ENCODE measurements around the gene DRC3.
"Not testable (repeated sequence)": the region's sequence is repeated elsewhere in the genome, so short reads cannot be mapped to it uniquely, and the experiment has no call there.

Gene DRC3, protein sequence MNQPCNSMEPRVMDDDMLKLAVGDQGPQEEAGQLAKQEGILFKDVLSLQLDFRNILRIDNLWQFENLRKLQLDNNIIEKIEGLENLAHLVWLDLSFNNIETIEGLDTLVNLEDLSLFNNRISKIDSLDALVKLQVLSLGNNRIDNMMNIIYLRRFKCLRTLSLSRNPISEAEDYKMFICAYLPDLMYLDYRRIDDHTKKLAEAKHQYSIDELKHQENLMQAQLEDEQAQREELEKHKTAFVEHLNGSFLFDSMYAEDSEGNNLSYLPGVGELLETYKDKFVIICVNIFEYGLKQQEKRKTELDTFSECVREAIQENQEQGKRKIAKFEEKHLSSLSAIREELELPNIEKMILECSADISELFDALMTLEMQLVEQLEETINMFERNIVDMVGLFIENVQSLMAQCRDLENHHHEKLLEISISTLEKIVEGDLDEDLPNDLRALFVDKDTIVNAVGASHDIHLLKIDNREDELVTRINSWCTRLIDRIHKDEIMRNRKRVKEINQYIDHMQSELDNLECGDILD

DNA sequence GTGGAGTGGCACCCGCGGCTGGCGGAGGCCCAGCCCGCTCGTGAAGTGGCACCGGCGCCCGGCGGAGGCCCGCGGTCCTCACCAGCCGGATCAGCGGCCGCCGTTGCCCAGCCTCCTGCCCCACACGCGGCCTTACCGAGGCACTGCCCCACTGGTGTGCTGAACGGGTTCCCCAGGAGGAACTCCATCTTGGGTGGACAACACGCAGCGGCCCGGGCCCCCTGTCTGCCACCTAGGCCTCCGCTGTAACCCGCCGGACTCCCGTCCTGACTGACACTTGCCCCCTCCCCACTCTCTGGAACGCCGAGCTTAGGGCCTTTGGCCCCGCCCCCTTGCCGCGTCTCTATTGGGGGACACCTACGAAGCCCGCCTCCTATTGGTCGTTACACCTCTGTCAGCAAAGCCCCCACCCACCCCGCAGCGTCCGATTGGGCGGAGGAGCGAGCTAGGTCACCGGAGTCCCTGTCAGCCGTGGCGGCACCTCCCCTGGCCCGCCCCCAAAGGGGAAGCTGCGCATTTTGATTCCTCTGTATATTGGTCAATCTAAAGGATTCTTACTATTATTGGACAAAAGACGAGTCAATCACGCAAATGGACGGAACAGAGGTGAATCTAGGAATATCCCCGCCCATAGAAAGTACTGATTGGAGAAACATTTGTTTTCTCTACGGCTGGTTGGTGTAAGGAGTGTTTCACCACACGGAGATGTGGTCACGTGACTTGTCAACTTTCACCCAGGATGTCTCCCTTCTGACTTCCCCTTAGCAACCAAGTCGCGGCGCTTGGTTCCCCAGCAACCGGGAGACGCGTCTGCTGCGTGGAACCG, at the start of gene DRC3, which contains the start of gene TOM1L2:
Gene DRC3 (plus strand): TSS at position 737 of the 826 bp plus-strand sequence. CDS start 4,737 bp downstream, outside the sequence.
Gene TOM1L2 (minus strand): TSS at position 275 of the 826 bp plus-strand sequence. CDS start 87 bp downstream, at position 188.
- peak; percentile 99 for DNase-seq (ENCODE audit: low spot score)

DNA sequence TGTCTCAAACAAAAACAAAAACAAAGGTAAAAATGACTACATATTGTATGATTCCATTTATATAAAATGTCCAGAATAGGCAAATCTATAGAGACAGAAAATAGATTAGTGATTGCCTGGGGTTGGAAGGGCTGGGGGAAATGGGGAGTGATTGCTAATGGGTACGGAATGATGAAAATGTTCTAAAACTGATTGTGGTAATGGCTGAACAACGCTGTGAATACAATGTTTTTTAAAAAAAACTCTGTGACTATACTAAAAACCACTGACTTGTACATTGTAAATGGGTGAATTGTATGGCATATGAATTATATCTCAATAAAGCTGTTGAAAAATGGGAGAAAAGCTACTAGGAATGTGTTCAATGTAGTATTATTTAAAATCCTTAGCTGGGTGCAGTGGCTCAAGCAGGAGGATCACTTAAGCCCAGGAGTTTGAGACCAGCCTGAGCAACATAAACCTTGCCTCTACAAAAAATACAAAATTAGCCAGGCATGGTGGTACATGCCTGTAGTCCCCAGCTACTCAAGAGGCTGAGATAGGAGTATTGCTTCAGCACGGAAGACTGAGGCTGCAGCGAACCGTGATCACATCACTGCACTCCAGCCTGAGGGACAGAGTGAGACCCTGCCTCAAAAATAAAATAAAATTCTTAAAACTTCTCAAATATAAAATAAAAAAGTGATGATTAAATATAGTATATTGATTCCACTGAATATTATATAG, 48.4 kb upstream of the DRC3 start:
- no peak for DNase-seq (ENCODE audit: low spot score)

DNA sequence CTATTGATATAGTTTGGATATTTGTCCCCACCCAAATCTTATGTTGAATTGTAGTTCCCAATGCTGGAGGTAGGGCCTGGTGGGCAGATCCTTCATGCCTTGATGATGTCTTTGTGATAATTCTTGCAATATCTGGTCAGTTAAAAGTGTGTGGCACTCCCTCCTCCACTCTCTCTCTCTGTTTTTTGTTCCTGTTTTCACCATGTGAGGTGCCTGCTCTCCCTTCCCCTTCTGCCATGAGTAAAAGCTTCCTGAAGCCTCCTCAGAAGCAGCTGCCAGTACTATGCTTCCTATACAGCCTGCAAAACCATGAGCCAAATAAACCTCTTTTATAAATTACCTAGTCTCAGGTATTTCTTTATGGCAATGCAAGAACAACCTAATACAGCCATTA, 47.8 kb upstream of the DRC3 start:
- DNase-seq (ENCODE audit: low spot score), result no peak

DNA sequence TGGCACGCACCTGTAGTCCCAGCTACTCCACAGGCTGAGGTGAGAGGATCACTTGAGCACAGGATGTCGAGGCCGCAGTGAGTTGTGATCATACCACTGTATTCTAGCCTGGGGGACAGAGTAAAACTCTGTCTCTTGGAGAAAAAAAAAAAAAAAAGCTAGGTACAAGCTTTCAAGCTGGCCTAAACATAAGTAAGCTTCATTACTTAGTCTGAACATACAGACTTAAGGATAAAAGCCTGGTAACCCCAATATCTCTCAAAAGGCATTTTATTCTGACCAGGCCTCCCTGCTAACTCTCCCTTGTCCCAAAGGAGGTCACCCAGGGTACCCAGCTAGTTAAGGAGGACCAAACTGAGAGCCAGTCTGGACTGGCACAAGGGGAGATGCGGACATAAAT, 46.6 kb upstream of the DRC3 start:
- no peak for DNase-seq (ENCODE audit: low spot score)

DNA sequence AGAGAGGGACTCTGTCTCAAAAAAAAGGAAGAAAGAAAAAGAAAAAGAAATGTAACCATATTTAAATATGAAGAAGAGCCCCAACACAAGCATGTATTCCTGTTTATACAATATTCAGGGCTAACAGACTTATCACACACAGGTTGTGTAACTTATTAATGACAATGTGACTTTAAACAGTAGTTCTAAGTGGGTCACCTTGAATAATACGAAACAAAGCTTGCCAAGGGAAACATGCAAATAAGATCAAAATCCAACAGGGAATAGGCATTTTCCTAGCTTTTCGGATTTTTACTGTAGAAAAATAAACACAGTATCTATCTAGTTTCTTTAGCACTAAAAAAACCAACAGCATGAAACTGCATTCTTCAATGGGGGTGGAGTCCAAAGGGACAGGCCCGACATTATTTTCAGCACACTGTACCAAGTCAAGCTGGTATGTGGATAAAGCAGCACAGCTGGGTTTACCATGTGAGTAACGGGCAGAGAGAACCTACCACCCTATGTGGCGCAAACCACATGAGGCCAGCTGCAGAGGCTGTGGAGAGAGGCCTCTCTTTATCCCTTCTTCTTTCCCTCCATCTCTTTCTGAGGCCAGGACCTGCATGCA, 45.7 kb upstream of the DRC3 start:
- no peak for DNase-seq (ENCODE audit: low spot score)

DNA sequence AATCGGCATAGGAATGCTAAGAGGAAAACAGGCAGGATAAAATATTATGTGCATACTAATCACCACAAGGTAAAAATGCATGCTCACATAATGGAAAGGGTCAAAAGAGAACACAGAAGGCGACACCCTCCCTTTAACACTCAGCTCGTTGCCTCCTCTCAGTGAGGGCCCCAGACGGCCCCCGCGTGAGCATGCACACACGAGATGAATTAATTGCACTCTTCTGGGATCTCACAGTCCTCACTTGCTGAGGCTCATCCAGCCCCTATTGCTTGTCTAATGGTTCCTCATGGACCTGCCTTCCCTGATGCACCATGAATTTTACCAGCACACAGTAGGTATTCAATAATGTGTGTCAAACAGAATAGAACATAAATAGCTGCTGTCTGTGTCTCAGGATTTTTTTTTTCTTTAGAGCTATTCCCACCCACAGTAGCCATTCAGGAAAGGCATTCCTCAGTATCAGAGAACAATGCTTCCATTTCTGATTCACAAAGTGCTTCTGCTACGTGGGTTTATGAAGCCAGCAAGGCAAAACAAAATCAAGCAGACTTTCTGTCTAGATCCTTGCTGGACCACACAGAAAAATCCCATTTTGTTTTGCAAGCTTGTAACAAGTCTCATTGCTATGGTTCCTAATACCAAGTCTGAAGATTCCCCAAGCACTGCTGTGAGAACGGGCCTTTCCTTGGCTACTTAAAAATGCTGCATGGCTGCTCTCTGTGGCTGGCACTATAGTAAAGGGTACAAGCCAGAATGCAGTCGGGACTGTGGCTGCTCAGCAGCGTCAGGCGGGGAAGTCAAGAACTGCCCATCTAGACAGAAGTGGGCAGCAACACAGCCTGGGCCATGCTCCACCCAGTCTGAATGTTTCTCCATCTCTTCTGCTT, 44.0 kb upstream of the DRC3 start:
- DNase-seq (ENCODE audit: low spot score), result no peak

DNA sequence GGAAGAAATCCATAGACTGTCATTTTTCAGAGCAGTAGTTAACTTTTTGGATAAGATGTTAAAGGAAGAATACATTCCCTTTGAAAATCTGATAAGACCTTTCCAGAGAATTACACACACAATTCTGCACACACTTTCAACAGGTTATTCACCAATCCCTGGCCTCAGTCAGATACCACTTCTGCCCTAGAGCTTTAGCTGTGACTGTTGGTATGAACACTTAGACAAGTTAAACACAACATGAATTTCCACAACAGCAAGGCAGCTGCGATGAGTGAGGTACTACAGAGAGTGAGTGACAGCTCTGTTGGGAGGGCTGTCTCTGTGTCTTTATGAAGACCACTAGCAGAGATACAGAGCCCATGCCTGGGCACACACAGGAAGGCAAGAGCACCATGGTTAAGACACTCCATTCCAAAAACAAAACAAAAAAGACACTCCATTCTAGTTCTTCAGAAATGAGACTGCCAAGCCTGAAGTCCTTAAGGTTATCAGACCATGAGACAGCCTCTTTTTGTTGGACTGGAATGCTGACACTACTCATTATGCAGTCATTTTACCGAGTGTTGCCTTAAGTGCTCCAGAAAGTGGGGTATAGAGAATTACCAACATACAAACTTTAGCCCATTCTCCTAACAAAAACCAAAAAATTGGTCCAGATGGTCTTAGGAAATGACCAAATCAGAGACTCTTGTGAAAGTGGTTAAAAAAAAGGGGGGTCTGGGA, 42.8 kb upstream of the DRC3 start:
- DNase-seq (ENCODE audit: low spot score), result no peak

DNA sequence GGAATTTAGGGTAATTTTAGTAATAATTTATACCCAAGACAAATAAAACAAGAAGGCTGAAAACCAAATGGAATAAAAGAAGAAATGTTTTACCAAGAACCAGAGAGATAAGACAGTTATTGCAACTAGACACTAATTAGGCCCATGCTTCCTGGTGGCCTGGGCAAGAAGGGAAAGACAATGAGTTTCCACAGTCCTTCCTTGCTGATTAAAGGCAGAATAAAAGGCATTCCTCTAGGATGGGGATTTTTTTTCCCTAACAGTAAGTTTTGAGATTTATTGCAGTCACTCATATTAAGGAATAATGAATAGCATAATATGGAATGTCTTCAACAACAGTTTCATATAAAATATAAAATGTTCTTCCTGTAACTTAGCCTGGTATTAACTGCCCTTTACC, 42.0 kb upstream of the DRC3 start:
- DNase-seq (ENCODE audit: low spot score), result no peak

DNA sequence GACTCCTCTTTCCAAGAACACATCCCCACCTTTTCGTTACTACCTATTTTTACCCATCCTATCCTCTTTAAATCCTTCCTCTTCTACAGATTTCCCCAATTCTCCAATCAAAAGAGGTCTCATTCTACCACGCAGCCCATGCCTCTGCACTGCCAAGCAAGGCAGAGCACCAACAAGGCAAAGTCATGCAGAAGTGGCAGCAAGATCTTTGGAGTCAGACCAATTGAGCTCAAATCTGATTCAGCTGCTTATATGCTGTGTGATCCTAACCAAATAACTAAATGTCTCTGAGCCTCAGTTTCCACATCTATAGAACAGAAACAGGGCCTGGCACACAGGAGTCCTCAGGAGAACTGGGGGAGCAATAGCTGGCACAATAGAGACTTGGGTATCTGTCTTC, 41.5 kb upstream of the DRC3 start:
- DNase-seq (ENCODE audit: low spot score), result no peak

DNA sequence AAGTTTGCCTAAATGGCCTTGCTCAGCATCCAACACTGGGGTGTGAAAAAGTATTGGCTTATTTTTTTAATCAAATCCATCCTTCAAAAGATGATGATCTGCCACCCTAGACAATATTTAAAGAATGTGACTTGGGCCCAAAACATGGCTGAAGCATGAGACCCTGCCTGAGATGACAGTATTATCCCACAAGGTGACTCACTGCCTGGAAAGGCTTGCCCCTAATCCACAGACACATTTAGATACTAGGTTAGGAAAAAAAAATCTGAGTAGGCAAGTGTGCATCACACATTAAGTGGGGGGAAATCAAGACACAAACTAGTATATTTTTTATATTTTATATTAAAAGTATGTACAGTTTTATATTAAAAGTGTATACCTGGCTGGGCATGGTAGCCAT, 38.9 kb upstream of the DRC3 start:
- no peak for DNase-seq (ENCODE audit: low spot score)

DNA sequence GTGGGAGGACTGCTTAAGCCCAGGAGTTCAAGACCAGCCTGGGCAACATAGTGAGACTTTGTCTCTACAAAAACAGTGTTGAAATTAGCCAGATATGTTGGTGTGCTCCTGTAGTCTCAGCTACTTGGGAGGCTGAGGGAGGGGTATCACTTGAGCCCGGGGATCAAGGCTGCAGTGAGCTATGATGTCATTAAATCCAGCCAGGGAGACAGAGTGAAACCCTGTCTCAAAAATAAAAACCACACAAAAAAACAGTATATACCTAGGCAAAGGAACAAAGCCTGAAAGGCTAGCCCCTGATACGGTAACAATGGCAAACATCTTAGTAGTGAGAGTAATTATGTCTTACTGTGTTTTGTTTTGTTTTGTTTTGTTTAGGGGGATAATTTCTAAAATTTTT, 38.4 kb upstream of the DRC3 start:
- DNase-seq (ENCODE audit: low spot score), result no peak

DNA sequence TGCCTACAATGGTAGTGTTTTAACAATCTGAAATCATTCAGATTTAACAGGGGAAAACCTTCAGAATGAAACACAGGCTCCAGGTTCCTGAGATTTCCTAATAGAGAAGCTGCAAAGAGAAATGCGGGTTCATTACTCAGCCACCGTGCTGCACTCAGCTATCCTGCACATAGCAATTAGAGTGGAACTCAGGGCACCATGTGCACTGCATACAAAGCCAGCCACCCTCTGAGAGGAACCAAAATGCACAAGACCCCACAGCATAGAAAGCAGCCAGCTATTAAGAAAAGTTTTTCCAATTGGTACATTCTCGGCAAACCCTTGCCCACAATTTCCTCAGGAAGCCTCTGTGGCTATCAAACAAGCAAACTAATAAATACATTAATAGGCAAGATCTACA, 37.9 kb upstream of the DRC3 start:
- no peak for DNase-seq (ENCODE audit: low spot score)

DNA sequence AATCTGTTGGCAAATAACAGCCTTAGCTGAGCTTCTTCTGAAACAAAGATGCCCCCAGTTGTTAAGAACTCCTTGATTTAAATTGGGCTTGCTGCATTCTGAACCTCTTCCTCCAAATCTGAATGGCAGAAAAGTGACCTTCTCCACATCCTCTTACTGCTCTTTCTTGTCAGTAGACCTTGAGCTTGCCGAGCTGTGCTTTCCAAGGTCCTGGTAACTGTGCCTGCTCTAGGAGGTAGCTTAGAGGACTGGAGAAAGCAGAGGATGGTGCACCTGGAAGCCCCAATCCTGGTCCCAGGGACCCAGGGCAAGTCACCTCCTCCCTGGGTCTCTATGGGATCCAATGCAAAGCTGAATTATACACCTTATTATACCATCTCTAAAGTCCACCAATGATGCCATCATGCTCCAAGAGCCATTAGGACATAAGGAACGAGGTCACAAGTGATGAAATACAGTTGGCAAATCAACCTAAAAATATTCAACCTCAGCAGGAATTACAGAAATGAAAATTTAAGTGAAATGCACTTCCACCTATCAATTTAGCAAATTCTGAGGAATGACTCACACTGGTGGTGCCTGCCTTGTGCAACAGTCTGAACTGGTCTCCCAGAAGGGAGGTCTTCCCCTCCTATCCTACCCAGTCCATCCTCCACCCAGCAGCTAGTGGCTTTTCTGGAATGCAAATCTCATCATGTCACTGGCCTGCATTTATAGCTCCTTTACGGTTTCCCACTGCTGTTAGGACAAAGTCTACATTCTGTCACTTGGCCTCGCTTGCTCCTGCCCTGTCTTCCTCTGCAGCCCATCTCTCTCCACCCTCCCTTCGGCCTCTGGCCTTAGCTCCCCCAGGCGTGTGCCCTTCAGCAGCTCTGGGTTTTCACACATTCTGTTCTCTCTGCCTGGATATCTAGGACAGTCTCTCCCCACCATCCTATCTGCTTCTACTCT, 37.1 kb upstream of the DRC3 start:
- DNase-seq (ENCODE audit: low spot score), result peak; percentile 60

DNA sequence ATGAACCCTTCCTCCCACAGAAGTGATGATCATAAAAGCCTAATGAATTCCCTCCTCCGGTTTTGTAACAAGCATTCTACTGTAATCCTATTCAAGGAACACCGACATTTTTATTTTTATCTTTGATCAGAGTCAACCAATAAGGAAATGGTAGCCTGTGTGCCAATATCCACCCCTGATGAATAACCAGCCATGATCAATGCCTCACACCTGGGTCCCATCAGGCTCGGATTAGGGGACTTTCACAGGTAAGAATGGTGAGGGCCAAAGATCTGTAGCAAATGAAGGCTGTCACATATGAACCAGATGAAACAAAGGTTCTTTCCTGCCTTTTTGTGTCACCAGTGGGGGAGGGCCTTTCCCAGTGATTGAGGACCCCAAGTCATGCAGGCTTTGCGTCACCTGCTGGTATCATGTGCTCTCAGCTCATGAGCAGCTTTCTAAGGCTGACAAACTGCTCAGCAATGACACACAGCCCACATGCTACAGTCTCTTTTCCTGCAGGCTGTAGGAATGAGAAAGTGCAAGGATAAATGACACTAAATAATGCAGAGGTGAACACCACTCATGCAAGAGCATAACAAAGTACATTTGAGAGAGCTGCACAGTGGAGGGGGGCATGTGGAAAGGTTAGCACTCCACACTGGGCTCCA, 35.3 kb upstream of the DRC3 start:
- no peak for DNase-seq (ENCODE audit: low spot score)

DNA sequence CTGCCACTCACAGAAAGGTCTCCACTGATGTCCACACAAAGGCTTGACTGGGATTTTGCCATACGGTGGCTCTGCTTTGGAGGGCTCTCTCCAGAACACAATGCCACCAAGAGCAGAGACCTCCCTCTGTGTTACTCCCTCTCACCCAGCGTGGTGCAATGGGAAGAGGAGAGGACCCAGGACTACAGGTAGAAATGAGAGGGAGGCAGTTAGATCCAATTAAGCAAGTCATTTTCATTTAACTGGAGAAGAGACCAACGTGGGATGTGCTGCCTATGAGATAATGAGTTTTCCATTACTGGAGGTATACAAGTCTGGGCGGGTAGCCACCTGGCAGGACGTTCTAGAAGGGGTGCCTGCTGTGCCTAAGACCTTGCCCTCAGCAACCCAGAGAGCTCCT, 34.7 kb upstream of the DRC3 start:
- no peak for DNase-seq (ENCODE audit: low spot score)

DNA sequence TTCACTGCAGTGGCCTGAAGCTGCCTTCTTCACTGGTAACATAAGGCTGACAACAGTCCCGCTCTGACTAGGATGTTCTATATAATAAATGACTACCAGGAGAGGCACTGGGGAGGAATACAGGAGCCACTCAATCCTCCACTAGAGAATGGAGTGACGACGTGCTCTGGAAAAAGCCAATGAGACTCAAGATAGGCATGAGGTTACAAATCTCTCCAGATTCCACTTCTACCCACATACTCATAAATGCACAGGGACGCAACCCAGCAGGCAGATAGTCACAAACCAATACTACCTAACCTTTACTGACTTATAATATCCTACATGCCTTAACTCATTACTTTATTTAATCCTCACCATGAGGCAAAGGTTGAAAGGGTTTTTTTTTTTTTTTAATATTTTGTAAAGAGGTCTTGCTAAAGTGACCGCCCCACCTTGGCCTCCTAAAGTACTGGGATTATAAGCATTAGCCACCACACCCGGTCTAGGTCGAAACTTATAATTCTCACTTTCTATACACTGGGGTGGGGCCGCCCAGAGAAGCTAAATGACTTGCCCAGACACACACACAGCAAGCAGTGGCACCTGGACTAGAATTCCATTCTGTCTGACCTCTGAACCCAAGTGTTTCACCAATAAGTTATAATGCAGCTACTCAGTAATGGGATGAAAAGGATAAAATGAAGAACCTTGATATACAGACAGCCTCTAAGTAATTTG, 34.1 kb upstream of the DRC3 start:
- peak; percentile 52 for DNase-seq (ENCODE audit: low spot score)

DNA sequence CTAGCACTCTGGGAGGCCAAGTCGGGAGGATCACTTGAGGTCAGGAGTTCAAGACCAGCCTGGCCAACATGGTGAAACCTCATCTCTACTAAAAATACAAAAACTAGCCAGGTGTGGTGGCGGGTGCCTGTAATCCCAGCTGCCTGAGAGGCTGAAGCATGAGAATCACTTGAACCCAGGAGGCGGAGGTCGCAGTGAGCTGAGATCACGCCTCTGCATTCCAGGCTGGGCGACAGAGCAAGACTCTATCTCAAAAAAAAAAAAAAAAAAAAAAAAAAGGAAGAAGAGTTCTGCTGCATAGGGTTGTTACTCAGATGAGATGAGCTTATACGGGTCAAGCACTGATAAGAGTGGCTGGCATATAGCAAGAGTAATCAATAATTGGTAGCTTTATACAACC, 32.7 kb upstream of the DRC3 start:
- not testable (repeated sequence) for DNase-seq (ENCODE audit: low spot score)

DNA sequence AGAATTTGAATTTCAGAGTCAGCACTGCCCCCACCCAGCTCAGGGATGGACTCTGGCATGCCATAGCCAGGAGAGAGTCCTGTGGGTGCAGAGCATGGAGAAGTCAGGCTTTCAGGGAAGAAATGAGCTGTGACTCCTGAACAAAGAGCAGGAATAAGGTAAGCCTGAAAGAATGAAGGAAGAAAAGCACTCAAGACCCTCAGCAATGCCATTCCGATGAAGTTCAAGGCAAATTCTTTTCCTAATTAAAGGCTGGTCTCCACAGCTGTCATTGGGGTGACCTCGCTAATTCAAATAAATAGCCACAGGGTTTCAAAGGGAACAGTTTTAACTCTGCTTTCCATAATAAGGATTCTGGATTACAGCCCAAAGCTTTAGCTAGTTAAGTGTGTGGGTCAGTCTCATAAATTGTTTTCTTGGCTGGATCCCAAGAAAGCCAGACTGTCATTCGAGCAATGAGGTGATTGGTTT, 32.2 kb upstream of the DRC3 start:
- peak; percentile 48 for DNase-seq (ENCODE audit: low spot score)

Data from LoVo (cell line).